Erythroblast (primary cell): ENCODE results near the gene WHRN.

ENCODE experiments used
- GATA1 ChIP-seq: IDR thresholded peaks from 2 replicates; pipeline ENCODE4 v1.6.1; 2011; ENCODE audit warnings: low read depth, mild to moderate bottlenecking, control low read depth, low read length, moderate library complexity
- POLR2A ChIP-seq: IDR thresholded peaks from 2 replicates; pipeline ENCODE4 v1.6.1; 2011; ENCODE audit warnings: mild to moderate bottlenecking, low read length

DNA sequence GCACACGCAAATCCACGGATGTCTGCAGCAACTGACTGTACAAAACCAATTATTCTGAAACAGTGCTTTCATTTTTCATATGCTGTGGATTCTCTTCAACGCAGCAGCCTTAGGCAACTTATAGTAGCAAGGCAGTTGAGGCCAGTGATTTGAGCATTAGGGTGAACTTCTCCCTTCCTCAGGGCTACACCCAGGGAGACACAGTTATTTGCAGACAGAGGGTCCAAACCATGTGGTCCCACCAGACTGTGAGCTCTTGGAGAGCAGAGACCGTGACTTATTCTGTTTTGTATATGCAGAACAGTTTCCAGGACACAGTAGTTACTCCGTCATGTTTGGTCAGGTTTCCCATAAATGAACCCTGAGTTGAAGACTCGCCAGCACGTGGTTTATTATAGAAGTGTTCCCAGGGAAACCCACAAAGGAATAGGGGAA is 19.0 kb upstream of the WHRN start:
- TF ChIP-seq POLR2A (no peak), GATA1 (no peak)
